ENCODE measurements around the gene VRTN.

VRTN gene

DNA sequence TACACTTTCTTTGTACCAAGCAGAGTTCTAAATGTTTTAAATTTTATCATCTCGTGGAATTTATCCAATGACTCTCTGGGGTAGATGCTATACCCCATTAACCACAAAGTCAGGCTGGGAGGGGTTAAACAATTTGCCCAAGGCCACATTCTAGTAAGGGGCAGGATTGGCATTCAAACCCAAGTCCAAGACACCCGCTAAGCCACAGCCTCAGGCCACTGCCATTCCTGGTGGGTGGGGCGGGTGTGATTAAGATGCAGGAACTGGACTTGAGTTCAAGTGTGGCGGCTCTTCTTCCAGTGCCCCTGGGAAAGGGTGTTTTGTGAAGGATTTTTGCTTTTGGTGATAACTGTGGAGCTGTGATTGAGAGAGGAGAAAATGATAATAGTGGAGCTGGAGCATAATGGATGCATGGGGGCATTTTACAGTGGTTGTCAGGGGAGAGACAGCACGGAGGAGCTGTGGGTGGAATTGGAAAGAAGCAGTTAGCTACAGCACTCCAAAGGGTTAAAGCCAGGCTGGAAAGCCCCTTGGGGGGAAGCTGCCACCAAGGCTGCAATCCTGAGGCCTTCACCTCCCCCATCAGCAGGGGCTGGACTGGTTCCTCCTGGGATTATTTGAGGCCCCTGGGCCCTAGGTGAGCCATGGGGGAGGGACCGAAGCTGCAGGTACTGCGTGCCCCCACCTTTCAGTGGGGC, 1.0 kb upstream of the VRTN start:
- H3K79me2 ChIP-seq (ENCODE audit: insufficient read depth, low read depth): no peaks in the 10 kb centered on the region
- H3K4me2 ChIP-seq: no peak overlapping the region
- no peak overlapping the region for H2AFZ ChIP-seq (ENCODE audit: low read depth)
- H3K9ac ChIP-seq: no peak overlapping the region
- H3K27ac ChIP-seq: no peak overlapping the region
- H4K20me1 ChIP-seq (ENCODE audit: insufficient read depth): no peaks in the 10 kb centered on the region
- no peak overlapping the region for H3K4me3 ChIP-seq (IDR thresholded peaks at IDR 0.05; ENCODE audit: insufficient read depth, low read depth, low read length)
- no peaks in the 10 kb centered on the region for H3K27me3 ChIP-seq (ENCODE audit: insufficient read depth, low read depth)
- H3K4me1 ChIP-seq (ENCODE audit: low read depth, poor library complexity, severe bottlenecking): no peaks in the 10 kb centered on the region
- TF ChIP-seq, protein P1, sequence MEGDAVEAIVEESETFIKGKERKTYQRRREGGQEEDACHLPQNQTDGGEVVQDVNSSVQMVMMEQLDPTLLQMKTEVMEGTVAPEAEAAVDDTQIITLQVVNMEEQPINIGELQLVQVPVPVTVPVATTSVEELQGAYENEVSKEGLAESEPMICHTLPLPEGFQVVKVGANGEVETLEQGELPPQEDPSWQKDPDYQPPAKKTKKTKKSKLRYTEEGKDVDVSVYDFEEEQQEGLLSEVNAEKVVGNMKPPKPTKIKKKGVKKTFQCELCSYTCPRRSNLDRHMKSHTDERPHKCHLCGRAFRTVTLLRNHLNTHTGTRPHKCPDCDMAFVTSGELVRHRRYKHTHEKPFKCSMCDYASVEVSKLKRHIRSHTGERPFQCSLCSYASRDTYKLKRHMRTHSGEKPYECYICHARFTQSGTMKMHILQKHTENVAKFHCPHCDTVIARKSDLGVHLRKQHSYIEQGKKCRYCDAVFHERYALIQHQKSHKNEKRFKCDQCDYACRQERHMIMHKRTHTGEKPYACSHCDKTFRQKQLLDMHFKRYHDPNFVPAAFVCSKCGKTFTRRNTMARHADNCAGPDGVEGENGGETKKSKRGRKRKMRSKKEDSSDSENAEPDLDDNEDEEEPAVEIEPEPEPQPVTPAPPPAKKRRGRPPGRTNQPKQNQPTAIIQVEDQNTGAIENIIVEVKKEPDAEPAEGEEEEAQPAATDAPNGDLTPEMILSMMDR (conservative IDR thresholded peaks at IDR 0.05; ENCODE audit: low read depth, low read length): no peak
- no peaks in the 10 kb centered on the region for H3K36me3 ChIP-seq (ENCODE audit: insufficient read depth)

DNA sequence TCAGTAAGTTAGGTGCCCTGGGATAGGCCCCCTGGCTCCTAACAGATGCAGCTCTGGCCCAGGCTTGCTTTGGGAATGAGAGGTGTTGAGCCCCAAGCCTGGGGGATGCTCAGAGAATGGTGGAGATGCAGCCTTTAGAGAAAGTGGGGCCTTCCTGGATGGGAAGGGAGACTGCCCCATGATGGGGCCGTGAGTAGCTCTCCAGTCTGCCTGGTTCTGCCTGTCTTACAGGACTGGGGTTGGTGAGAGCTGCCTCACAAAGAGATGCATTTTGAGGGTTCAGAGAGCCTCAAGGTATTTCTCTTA, 523 bp upstream of the VRTN start:
- no peak overlapping the region for H3K27ac ChIP-seq
- H3K79me2 ChIP-seq (ENCODE audit: insufficient read depth, low read depth): no peaks in the 10 kb centered on the region
- no peaks in the 10 kb centered on the region for H3K27me3 ChIP-seq (ENCODE audit: insufficient read depth, low read depth)
- H3K4me2 ChIP-seq: no peak overlapping the region
- H4K20me1 ChIP-seq (ENCODE audit: insufficient read depth): no peaks in the 10 kb centered on the region
- no peaks in the 10 kb centered on the region for H3K4me1 ChIP-seq (ENCODE audit: low read depth, poor library complexity, severe bottlenecking)
- TF ChIP-seq, protein P1 (conservative IDR thresholded peaks at IDR 0.05; ENCODE audit: low read depth, low read length): no peak
- H3K36me3 ChIP-seq (ENCODE audit: insufficient read depth): no peaks in the 10 kb centered on the region
- H2AFZ ChIP-seq (ENCODE audit: low read depth): no peak overlapping the region
- no peak overlapping the region for H3K9ac ChIP-seq
- no peak overlapping the region for H3K4me3 ChIP-seq (IDR thresholded peaks at IDR 0.05; ENCODE audit: insufficient read depth, low read depth, low read length)

DNA sequence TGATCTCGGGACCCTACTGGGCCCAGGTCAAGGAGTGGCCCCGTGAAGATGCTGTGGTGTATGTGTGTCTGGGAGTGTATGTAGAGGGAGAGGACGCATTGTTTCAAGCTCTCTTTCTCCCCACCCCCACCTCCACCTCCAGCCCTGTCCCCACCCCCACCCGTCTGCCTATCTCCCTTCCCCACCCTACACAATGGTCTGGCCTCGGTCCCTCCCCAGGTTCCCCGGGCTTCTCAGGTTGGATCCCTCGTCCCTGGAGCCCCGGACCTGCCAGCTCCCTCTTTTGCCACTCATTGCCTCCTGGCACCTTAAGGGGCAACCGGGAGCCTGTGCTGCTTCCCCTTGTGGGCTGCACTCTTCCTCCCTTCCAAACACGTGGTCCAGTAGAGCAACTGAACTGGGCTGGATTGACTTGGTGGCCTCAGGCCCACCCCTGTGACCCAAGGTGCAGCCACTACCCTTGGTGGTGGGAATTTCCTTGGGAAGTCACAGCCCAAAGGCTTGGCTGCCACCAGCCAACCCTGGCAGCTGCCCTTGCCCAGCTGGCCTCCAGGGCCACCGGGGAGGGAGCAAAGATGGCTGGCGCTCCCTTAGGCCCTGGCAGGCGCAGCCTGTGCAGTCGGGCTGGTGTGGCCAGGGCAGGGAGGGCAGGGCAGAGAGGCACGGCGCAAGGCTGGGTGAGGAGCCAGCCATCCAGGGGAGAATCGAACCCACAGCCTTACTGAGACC, 628 bp downstream of the VRTN start:
- Histone ChIP-seq H3K4me2 (no peak overlapping the region), H3K9ac (no peak overlapping the region), H3K79me2 (ENCODE audit: insufficient read depth, low read depth) (no peaks in the 10 kb centered on the region), H3K4me3 (IDR thresholded peaks at IDR 0.05; ENCODE audit: insufficient read depth, low read depth, low read length) (no peak overlapping the region), H4K20me1 (ENCODE audit: insufficient read depth) (no peaks in the 10 kb centered on the region), H3K27me3 (ENCODE audit: insufficient read depth, low read depth) (no peaks in the 10 kb centered on the region), H3K36me3 (ENCODE audit: insufficient read depth) (no peaks in the 10 kb centered on the region), H3K4me1 (ENCODE audit: low read depth, poor library complexity, severe bottlenecking) (no peaks in the 10 kb centered on the region), H3K27ac (no peak overlapping the region), H2AFZ (ENCODE audit: low read depth) (no peak overlapping the region)
- TF ChIP-seq, protein P1 (conservative IDR thresholded peaks at IDR 0.05; ENCODE audit: low read depth, low read length): no peak

DNA sequence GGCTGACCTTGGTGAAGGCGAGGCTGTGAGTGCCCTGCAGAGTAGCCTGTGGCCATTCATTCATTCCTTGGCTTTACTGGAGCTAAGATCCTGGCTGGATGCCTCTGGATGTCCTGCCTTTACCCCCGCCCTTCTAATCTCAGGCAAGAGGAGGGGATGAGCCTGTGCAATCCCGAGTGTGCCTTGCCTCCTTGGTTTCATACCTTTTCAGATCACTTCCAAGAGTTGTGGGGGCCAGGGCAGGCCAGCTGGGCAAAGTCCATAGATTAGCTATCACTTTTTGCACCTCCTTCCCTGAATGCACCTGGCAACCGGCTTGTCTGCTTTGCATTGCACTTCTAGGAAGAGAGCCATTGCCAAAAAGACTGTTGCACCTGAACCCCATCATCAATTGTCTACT, 1.5 kb downstream of the VRTN start:
- Histone ChIP-seq H3K4me2 (no peak overlapping the region), H3K9ac (no peak overlapping the region), H3K4me3 (IDR thresholded peaks at IDR 0.05; ENCODE audit: insufficient read depth, low read depth, low read length) (no peak overlapping the region)

More for the DNA sequence above, 1.5 kb downstream of the VRTN start:
- Histone ChIP-seq H3K79me2 (ENCODE audit: insufficient read depth, low read depth) (no peaks in the 10 kb centered on the region), H2AFZ (ENCODE audit: low read depth) (no peak overlapping the region), H3K27me3 (ENCODE audit: insufficient read depth, low read depth) (no peaks in the 10 kb centered on the region), H4K20me1 (ENCODE audit: insufficient read depth) (no peaks in the 10 kb centered on the region), H3K36me3 (ENCODE audit: insufficient read depth) (no peaks in the 10 kb centered on the region), H3K27ac (no peak overlapping the region), H3K4me1 (ENCODE audit: low read depth, poor library complexity, severe bottlenecking) (no peaks in the 10 kb centered on the region)
- TF ChIP-seq, protein P1 (conservative IDR thresholded peaks at IDR 0.05; ENCODE audit: low read depth, low read length): no peak

Data from KMS-11 (cell line).